H9 (cell line): ENCODE measurements around the gene PRKCA. TPM values are rescaled to one million over a fixed set of nuclear protein-coding genes. Genes with fewer than 3 reads are reported as not detected.

Source experiments
- DNase-seq: peaks from one replicate; pipeline ENCODE4 v3.0.0-alpha.2; 2017
- H2AFZ ChIP-seq: one replicate; pipeline ENCODE4 v1.6.1; 2013; ENCODE audit warnings: mild to moderate bottlenecking, low read length, control low read depth, moderate library complexity
- H2AK5ac ChIP-seq: 2 replicates; pipeline ENCODE4 v1.6.1; 2013; ENCODE audit warnings: low read length, control low read depth, mixed read lengths; ENCODE audit not compliant: insufficient read length
- H2BK120ac ChIP-seq: one replicate; pipeline ENCODE4 v1.6.1; 2013; ENCODE audit warnings: low read depth, mild to moderate bottlenecking, low read length, control low read depth, inconsistent platforms; ENCODE audit not compliant: poor library complexity, severe bottlenecking
- H2BK12ac ChIP-seq: 2 replicates; pipeline ENCODE4 v1.6.1; 2013; ENCODE audit warnings: low read length, control low read depth, mixed read lengths, low read depth; ENCODE audit not compliant: insufficient read length
- H2BK15ac ChIP-seq: 2 replicates; pipeline ENCODE4 v1.6.1; 2013; ENCODE audit warnings: low read depth, low read length, control low read depth
- H2BK20ac ChIP-seq: one replicate; pipeline ENCODE4 v1.6.1; 2013; ENCODE audit warnings: low read depth, mild to moderate bottlenecking, low read length, control low read depth, inconsistent platforms; ENCODE audit not compliant: poor library complexity, severe bottlenecking
- H2BK5ac ChIP-seq: 2 replicates; pipeline ENCODE4 v1.6.1; 2013; ENCODE audit warnings: low read length, control low read depth, mixed read lengths; ENCODE audit not compliant: insufficient read length
- H3K14ac ChIP-seq: 2 replicates; pipeline ENCODE4 v1.6.1; 2013; ENCODE audit warnings: low read length, control low read depth; ENCODE audit not compliant: insufficient read depth
- H3K18ac ChIP-seq: 2 replicates; pipeline ENCODE4 v1.6.1; 2013; ENCODE audit warnings: low read depth, mild to moderate bottlenecking, mixed read lengths, low read length, control low read depth; ENCODE audit not compliant: insufficient read length
- H3K23ac ChIP-seq: 2 replicates; pipeline ENCODE4 v1.6.1; 2013; ENCODE audit warnings: low read length, control low read depth, mixed read lengths, low read depth; ENCODE audit not compliant: insufficient read length
- H3K23me2 ChIP-seq: 2 replicates; pipeline ENCODE4 v1.6.1; 2013; ENCODE audit warnings: low read depth, mild to moderate bottlenecking, mixed read lengths, low read length, control low read depth; ENCODE audit not compliant: insufficient read length, poor library complexity, severe bottlenecking
- H3K27ac ChIP-seq: 2 replicates; pipeline ENCODE4 v1.5.1; 2013; ENCODE audit warnings: low read length, control low read depth, mixed read lengths, low read depth; ENCODE audit not compliant: insufficient read length
- H3K27me3 ChIP-seq: 2 replicates; pipeline ENCODE4 v1.6.1; 2013; ENCODE audit warnings: low read length, control low read depth, inconsistent platforms; ENCODE audit not compliant: insufficient read depth
- H3K4ac ChIP-seq: 2 replicates; pipeline ENCODE4 v1.6.1; 2013; ENCODE audit warnings: low read depth, mild to moderate bottlenecking, control low read depth, inconsistent platforms, low read length, moderate library complexity
- H3K4me1 ChIP-seq: 2 replicates; pipeline ENCODE4 v1.6.1; 2013; ENCODE audit warnings: low read length, control low read depth, inconsistent platforms; ENCODE audit not compliant: insufficient read depth
- H3K4me2 ChIP-seq: 2 replicates; pipeline ENCODE4 v1.6.1; 2013; ENCODE audit warnings: low read length, control low read depth, mixed read lengths; ENCODE audit not compliant: insufficient read length, insufficient read depth
- H3K56ac ChIP-seq: 2 replicates; pipeline ENCODE4 v1.6.1; 2013; ENCODE audit warnings: low read depth, mild to moderate bottlenecking, mixed read lengths, low read length, control low read depth; ENCODE audit not compliant: insufficient read length
- H3K79me1 ChIP-seq: 2 replicates; pipeline ENCODE4 v1.6.1; 2013; ENCODE audit warnings: low read depth, mild to moderate bottlenecking, moderate library complexity, low read length, control low read depth, inconsistent platforms; ENCODE audit not compliant: insufficient read depth, poor library complexity, severe bottlenecking
- H3K79me2 ChIP-seq: 2 replicates; pipeline ENCODE4 v1.6.1; 2013; ENCODE audit warnings: low read length, control low read depth, inconsistent platforms; ENCODE audit not compliant: insufficient read depth
- H3K9ac ChIP-seq: 2 replicates; pipeline ENCODE4 v1.6.1; 2013; ENCODE audit warnings: low read length, control low read depth, mixed read lengths; ENCODE audit not compliant: insufficient read length; ENCODE audit errors: extremely low read depth
- H3K9me3 ChIP-seq: one replicate; pipeline ENCODE4 v1.6.1; 2013; ENCODE audit warnings: low read depth, low read length, inconsistent platforms; ENCODE audit not compliant: control insufficient read depth
- H3T11ph ChIP-seq: one replicate; pipeline ENCODE4 v1.6.1; 2013; ENCODE audit warnings: mild to moderate bottlenecking, low read length, control low read depth, inconsistent platforms
- H4K20me1 ChIP-seq: one replicate; pipeline ENCODE4 v1.6.1; 2013; ENCODE audit not compliant: control insufficient read depth, insufficient read length, insufficient read depth
- H4K5ac ChIP-seq: 2 replicates; pipeline ENCODE4 v1.6.1; 2013; ENCODE audit warnings: low read depth, mild to moderate bottlenecking, mixed read lengths, low read length, control low read depth; ENCODE audit not compliant: insufficient read length
- H4K8ac ChIP-seq: replicated peaks from 2 replicates; pipeline ENCODE4 v1.6.1; 2013; ENCODE audit warnings: low read length, control low read depth, mixed read lengths, low read depth; ENCODE audit not compliant: insufficient read length
- H4K91ac ChIP-seq: 2 replicates; pipeline ENCODE4 v1.6.1; 2013; ENCODE audit warnings: low read depth, mild to moderate bottlenecking, moderate library complexity, mixed read lengths, low read length, control low read depth; ENCODE audit not compliant: insufficient read length
- H3K27ac Mint-ChIP-seq, 3 experiments: 2 replicates in 2 of 3; 3 replicates in 1 of 3; pipeline ENCODE4 v1.8.0; 2020 to 2021; ENCODE audit warnings: mixed read lengths in 3 of 3, mild to moderate bottlenecking in 1 of 3, moderate library complexity in 1 of 3
- H3K27me3 Mint-ChIP-seq: 2 replicates; pipeline ENCODE4 v1.8.0; 2021; ENCODE audit warnings: low read depth, mild to moderate bottlenecking, moderate library complexity, mixed read lengths
- H3K36me3 Mint-ChIP-seq, 3 experiments: 2 replicates in 2 of 3; 3 replicates in 1 of 3; pipeline ENCODE4 v1.8.0; 2020 to 2021; ENCODE audit warnings: low read depth in 3 of 3, mixed read lengths in 3 of 3; ENCODE audit not compliant: insufficient read depth in 1 of 3
- H3K4me1 Mint-ChIP-seq, 2 experiments: 2 replicates each; pipeline ENCODE4 v1.8.0; 2020; ENCODE audit warnings: mixed read lengths in 2 of 2
- H3K4me3 Mint-ChIP-seq, 2 experiments: 2 replicates in 1 of 2; 3 replicates in 1 of 2; pipeline ENCODE4 v1.8.0; 2020 to 2021; ENCODE audit warnings: mild to moderate bottlenecking in 2 of 2, mixed read lengths in 2 of 2, moderate library complexity in 1 of 2
- H3K9me3 Mint-ChIP-seq, 2 experiments: 2 replicates in 1 of 2; 3 replicates in 1 of 2; pipeline ENCODE4 v1.8.0; 2020; ENCODE audit warnings: mild to moderate bottlenecking in 2 of 2, mixed read lengths in 2 of 2, moderate library complexity in 1 of 2
- CTCF ChIP-seq: fragments of 200-600 bp; sonication (generic); conservative IDR thresholded peaks from 3 replicates; pipeline ENCODE4 v1.8.0; 2021; ENCODE audit warnings: antibody characterized with exemption, mild to moderate bottlenecking
- WGBS: extraction: QIAGEN DNeasy Blood & Tissue Kit; methylation state at CpG from one replicate; pipeline ENCODE4 v1.1.7; 2013; ENCODE audit warnings: missing lambda C conversion rate, low lambda C conversion rate, mixed read lengths; ENCODE audit not compliant: insufficient read length; ENCODE audit errors: extremely low coverage; 5-methylcytosine and 5-hydroxymethylcytosine counted together
- total RNA-seq: library from RNA; stranded (reverse); gene quantifications from 2 replicates; pipeline ENCODE4 v1.2.1, GENCODE V29; 2021

The PRKCA gene
- total RNA-seq, 1 experiment from 2014 or later, result 10.5 TPM

- Histone ChIP-seq H4K8ac (no peak overlapping the region), H3K27ac (no peak overlapping the region), H4K5ac (no peak overlapping the region), H2BK5ac (no peak overlapping the region), H3T11ph (no peak overlapping the region), H3K14ac (no peak overlapping the region), H2BK120ac (no peak overlapping the region), H4K91ac (no peak overlapping the region), H2AK5ac (no peak overlapping the region), H3K4me2 (no peak overlapping the region), H3K4ac (no peak overlapping the region), H3K27me3 (no peaks in the 10 kb centered on the region; the same call in 1 of the 2 replicates), H3K56ac (no peak overlapping the region), H3K9me3 (no peaks in the 10 kb centered on the region), H3K79me1 (no peaks in the 10 kb centered on the region), H4K20me1 (no peaks in the 10 kb centered on the region), H3K23ac (no peak overlapping the region), H3K79me2 (no peaks in the 10 kb centered on the region), H3K9ac (no peak overlapping the region), H2AFZ (no peak overlapping the region), H3K23me2 (no peaks in the 10 kb centered on the region), H2BK12ac (no peak overlapping the region), H2BK15ac (no peak overlapping the region), H2BK20ac (no peak overlapping the region), H3K18ac (no peak overlapping the region), H3K4me1 (peaks cover 7% of the 10 kb centered on the region; the same call in 1 of the 2 replicates)
- peaks cover 0 to 6% (median 2%) of the 10 kb centered on the region in 3 experiments; a peak in 2 of 7 replicates for H3K36me3 Mint-ChIP-seq
- H3K4me3 Mint-ChIP-seq, result no peak overlapping the region
- DNase-seq, result peak; percentile 20
- no peak for TF ChIP-seq CTCF
- no peaks in the 10 kb centered on the region for H3K9me3 Mint-ChIP-seq
- peaks cover 13 to 23% of the 10 kb centered on the region in 2 experiments for H3K4me1 Mint-ChIP-seq
- no CpG with 5 or more reads among the region's 3 CpGs for WGBS
- no peaks in the 10 kb centered on the region for H3K27me3 Mint-ChIP-seq
- H3K27ac Mint-ChIP-seq, result no peak overlapping the region; a peak in 2 of 7 replicates
These were observed 389.9 kb downstream of the PRKCA start for GRCh38 chr17:66692421-66692690.
